Calu3 (cell line): ENCODE data around the gene CALML5. TPM values are rescaled to one million over a fixed set of nuclear protein-coding genes. Genes with fewer than 3 reads are reported as not detected.

Experiments used
- BruUV-seq: library from RNA; stranded (reverse); fragments of 400-500 nt; replicated peaks from 2 replicates; lab custom pipeline; 2021; lab: Mats Ljungman, UMichigan
- CTCF ChIA-PET: fragments of 300-600 bp; sonication (Branson Sonifier 250); formaldehyde crosslinking; loops from one replicate; lab custom pipeline; 2022; ENCODE audit warnings: antibody characterized with exemption; lab: Charles Lee
- DNase-seq: peaks from one replicate; pipeline ENCODE4 v3.0.0; 2022
- H3K27ac Mint-ChIP-seq: one replicate; pipeline ENCODE4 v1.8.0; 2022; ENCODE audit warnings: mixed read lengths; ENCODE audit not compliant: unreplicated experiment
- H3K27me3 Mint-ChIP-seq: one replicate; pipeline ENCODE4 v1.8.0; 2022; ENCODE audit warnings: mixed read lengths; ENCODE audit not compliant: unreplicated experiment
- H3K36me3 Mint-ChIP-seq: one replicate; pipeline ENCODE4 v1.8.0; 2022; ENCODE audit warnings: mild to moderate bottlenecking, moderate library complexity, mixed read lengths; ENCODE audit not compliant: insufficient read depth, unreplicated experiment
- H3K4me1 Mint-ChIP-seq: one replicate; pipeline ENCODE4 v1.8.0; 2022; ENCODE audit warnings: mild to moderate bottlenecking, low read depth, mixed read lengths; ENCODE audit not compliant: unreplicated experiment
- H3K4me3 Mint-ChIP-seq: one replicate; pipeline ENCODE4 v1.8.0; 2022; ENCODE audit warnings: mild to moderate bottlenecking, low read depth, moderate library complexity, mixed read lengths; ENCODE audit not compliant: unreplicated experiment
- H3K9me3 Mint-ChIP-seq: one replicate; pipeline ENCODE4 v1.8.0; 2022; ENCODE audit warnings: low read depth, mixed read lengths; ENCODE audit not compliant: unreplicated experiment
- CTCF ChIP-seq: fragments of 200-600 bp; IDR thresholded peaks from one replicate; pipeline ENCODE4 v1.8.0; 2022; ENCODE audit warnings: antibody characterized with exemption; ENCODE audit not compliant: unreplicated experiment
- intact Hi-C: fragments of 100-400 bp; cut with micrococcal nuclease; formaldehyde crosslinking; loops from one replicate; pipeline ENCODE4 v1.10.0; 2022; ENCODE audit not compliant: unreplicated experiment
- total RNA-seq: library from RNA; stranded (reverse); gene quantifications from 2 replicates; pipeline ENCODE4 v1.2.3, GENCODE V29; 2022

Gene CALML5
- total RNA-seq, 1 experiment from 2014 or later: not detected

- Mint-ChIP-seq H3K4me3 (no peak overlapping the region), H3K36me3 (no peaks in the 10 kb centered on the region), H3K27ac (no peak overlapping the region), H3K9me3 (no peaks in the 10 kb centered on the region), H3K27me3 (no peaks in the 10 kb centered on the region), H3K4me1 (no peaks in the 10 kb centered on the region)
- no peak for TF ChIP-seq CTCF
- DNase-seq: no peak
- intact Hi-C loops: no loop called here
- no TSS peak for BruUV-seq
- CTCF ChIA-PET: no interaction called here
These were observed 32.9 kb upstream of the CALML5 start for GRCh38 chr10:5532307-5532605.

GRCh38 chr10:5531558-5532306 is 32.4 kb upstream of the CALML5 start:
- no TSS peak for BruUV-seq
- no peak overlapping the region for H3K27ac Mint-ChIP-seq
- H3K9me3 Mint-ChIP-seq: no peaks in the 10 kb centered on the region
- no peak for DNase-seq
- no peak for TF ChIP-seq CTCF
- CTCF ChIA-PET: no interaction called here
- no peak overlapping the region for H3K4me3 Mint-ChIP-seq
- no peaks in the 10 kb centered on the region for H3K27me3 Mint-ChIP-seq
- intact Hi-C loops: no loop called here
- no peaks in the 10 kb centered on the region for H3K36me3 Mint-ChIP-seq
- H3K4me1 Mint-ChIP-seq: no peaks in the 10 kb centered on the region

GRCh38 chr10:5530846-5531557 is 31.6 kb upstream of the CALML5 start:
- no peaks in the 10 kb centered on the region for H3K9me3 Mint-ChIP-seq
- TF ChIP-seq CTCF: no peak
- no peaks in the 10 kb centered on the region for H3K4me1 Mint-ChIP-seq
- DNase-seq: no peak
- intact Hi-C loops: no loop called here
- H3K27me3 Mint-ChIP-seq: no peaks in the 10 kb centered on the region
- H3K36me3 Mint-ChIP-seq: no peaks in the 10 kb centered on the region
- CTCF ChIA-PET: no interaction called here
- no TSS peak for BruUV-seq
- H3K27ac Mint-ChIP-seq: no peak overlapping the region
- no peak overlapping the region for H3K4me3 Mint-ChIP-seq

GRCh38 chr10:5530412-5530806 is 31.0 kb upstream of the CALML5 start:
- intact Hi-C loops: no loop called here
- Mint-ChIP-seq H3K4me1 (no peaks in the 10 kb centered on the region), H3K36me3 (no peaks in the 10 kb centered on the region), H3K9me3 (no peaks in the 10 kb centered on the region), H3K27ac (no peak overlapping the region), H3K4me3 (no peak overlapping the region), H3K27me3 (no peaks in the 10 kb centered on the region)
- DNase-seq: no peak
- CTCF ChIA-PET: no interaction called here
- TF ChIP-seq CTCF: no peak
- no TSS peak for BruUV-seq
